Measurements from ENCODE around the gene GDA.

The GDA gene

DNA sequence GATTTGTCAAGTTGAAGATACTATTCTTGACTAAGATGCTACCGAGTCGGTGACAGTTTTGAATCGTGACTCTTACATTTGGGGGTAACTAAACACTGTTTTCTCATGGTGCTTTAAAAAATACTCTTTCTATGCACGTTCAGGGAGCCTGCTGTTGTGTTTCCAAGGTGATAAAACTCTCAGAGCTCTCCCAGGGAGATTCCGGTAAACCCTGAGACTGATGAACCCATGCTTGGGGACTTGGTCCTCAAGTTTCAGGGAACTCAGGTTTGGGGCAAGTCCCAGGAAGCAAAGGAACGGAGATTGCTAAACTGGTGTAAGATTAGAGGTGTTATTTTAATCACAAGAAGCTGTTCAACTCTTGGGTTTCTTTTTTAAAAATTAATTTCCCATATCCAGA, 1.4 kb downstream of the GDA start:
- no peak for DNase-seq (ENCODE audit: low read depth)

GRCh38 chr9:72151104-72151503, 1.9 kb downstream of the GDA start:
- DNase-seq (ENCODE audit: low read depth) = no peak

- no peak for DNase-seq (ENCODE audit: low read depth)
Measured at GRCh38 chr9:72154468-72155285, 5.4 kb downstream of the GDA start.

- no peak for DNase-seq (ENCODE audit: low read depth)
Measured at GRCh38 chr9:72155301-72155700, 6.1 kb downstream of the GDA start.

GRCh38 chr9:72156586-72156985, 7.3 kb downstream of the GDA start:
- no peak for DNase-seq (ENCODE audit: low read depth)

DNA sequence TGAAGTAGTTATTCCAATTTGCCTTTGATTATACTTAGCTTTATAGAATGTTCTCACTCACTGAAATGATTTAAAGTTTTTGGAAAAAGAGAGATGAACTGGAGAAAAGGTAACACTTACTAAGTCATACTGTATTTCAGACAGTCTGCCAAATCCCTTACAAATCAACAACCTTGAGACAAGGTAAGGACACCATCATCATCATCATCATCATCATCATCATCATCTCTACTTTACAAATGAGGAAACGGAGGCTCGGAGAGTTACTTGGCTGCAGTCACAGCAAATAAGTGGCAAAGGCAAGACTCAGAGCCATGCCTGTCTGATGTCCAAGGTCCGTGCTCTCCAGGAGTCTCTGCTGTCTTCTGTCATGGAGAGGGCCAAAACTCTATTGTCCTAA, 9.4 kb downstream of the GDA start:
- no peak for DNase-seq (ENCODE audit: low read depth)

DNA sequence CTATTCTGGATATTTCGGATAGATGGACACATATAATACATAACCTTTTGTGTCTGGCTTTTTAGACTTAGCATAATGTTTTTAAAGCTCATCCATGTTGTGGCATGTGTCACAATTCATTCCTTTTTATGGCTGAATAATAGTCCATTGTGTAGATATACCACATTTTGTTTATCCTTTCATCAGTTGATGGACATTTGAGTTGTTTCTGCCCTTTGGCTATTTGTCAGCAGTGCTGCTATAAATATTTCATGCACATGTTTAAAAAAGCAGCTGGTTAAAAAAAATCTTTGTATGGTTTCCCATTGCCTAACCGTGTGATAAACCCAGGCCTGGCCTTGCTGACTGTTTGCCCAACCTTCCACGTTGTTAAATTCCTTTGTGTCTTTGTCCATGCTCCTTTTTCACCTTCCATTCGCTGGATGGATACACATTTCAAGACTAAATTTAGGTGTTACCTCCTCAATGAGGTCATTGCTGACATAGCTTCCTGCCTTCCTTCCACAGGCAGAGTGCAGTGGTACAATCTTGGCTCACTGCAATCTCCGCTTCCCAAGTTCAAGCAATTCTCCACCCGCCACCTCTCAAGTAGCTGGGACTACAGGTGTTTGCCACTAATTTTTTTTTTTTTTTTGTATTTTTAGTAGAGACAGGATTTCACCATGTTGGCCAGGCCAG, 11.3 kb downstream of the GDA start:
- DNase-seq (ENCODE audit: low read depth) = no peak

GRCh38 chr9:72165326-72165725, 16.1 kb downstream of the GDA start:
- no peak for DNase-seq (ENCODE audit: low read depth)

DNA sequence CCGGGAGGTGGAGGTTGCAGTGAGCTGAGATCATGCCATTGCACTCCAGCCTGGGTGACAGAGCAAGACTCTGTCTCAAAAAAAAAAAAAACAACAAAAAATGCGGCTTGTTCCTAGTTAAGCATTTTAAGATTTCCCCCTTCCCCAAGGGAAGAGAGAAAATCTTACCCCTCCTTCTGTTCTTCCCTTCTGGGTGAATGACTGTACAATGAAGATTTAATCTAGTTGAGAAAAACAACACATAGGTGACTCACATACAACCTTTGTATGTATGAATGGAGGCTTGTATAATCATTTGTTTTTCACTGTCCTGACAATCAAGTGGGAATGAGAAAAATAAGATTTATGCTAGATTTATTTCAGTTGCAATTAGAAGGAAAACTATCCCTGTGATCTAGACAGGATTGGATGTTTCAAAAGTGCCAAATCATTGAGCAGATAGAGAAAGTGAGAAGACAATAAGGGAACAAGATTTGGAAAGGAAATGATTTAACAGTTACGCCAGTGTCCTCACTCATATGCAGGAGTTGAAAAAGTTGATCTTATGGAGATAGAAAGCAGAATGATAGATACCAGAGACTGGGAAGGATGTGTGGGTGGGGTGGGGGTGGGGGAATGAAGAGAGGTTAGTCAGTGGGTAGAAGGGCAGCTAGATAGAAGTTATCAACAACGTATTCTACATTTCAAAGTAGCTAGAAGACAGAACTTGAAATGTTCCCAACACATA, 16.7 kb downstream of the GDA start:
- DNase-seq (ENCODE audit: low read depth) = no peak

GRCh38 chr9:72168075-72168474, 18.8 kb downstream of the GDA start:
- DNase-seq (ENCODE audit: low read depth) = no peak

GRCh38 chr9:72169178-72169577, 19.9 kb downstream of the GDA start:
- DNase-seq (ENCODE audit: low read depth) = no peak

GRCh38 chr9:72173080-72173479, 23.8 kb downstream of the GDA start:
- no peak for DNase-seq (ENCODE audit: low read depth)

DNA sequence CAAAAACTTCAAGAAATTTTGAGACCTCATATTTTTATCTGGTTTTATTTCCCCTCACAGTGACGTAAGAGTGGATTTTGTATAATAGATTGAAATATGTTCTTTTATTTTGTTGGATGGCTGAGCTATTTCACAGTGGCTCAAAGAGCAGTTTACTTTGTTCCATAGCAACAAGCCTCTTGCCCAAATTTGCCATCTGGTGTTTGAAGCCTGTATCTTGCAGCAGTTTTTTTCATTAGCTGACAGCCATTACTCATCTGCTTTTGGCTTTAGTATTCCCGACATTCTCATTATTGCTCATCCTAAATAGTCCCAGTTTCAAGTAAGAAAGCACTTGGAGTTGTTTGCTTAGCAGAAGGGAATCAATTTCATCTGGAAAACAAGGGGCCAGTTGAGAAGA, 36.3 kb downstream of the GDA start:
- no peak for DNase-seq (ENCODE audit: low read depth)

GRCh38 chr9:72187121-72187695, 38.0 kb downstream of the GDA start:
- DNase-seq (ENCODE audit: low read depth) = no peak

DNA sequence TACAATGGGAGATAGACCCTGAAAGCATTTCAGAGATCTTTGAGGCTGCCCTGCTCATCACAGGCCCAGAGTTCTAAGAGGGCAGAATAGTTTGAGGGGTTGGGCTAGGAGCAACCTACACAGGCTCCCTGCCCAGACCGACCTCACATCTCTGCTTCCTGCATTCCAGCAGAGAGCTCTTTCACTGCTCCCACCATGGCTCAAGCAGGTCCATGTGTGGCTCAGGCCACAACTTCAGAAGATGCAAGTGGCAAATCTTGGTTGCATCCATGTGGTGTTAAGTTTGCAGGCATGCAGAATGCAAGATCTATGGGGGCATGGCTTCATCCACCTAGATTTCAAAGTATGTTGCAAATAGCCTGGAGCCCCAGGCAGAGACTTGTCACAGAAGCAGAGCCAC, 39.0 kb downstream of the GDA start:
- DNase-seq (ENCODE audit: low read depth) = no peak

GRCh38 chr9:72193478-72193881, 44.2 kb downstream of the GDA start:
- DNase-seq (ENCODE audit: low read depth) = no peak

GRCh38 chr9:72199238-72199637, 50.0 kb downstream of the GDA start:
- no peak for DNase-seq (ENCODE audit: low read depth)

DNA sequence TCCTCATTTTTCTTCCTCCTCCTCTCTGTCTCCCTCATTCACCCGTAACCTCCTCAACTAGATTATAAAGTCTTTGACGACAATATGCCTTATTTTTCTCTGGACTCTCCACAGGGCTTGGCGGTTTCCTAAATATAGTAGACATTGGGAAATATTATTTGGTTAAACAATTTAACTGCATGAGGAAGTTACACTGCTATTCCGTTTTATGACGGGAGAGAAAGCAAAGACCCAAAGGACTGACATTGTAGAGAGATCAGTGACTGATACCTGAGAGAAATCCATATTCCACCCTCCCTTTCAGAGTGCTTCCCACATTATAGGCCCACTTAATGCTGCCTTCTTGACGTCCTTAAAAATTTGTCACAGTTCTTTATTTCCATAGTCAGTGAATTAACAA, 51.2 kb downstream of the GDA start:
- no peak for DNase-seq (ENCODE audit: low read depth)

GRCh38 chr9:72202009-72202408, 52.8 kb downstream of the GDA start:
- DNase-seq (ENCODE audit: low read depth) = no peak

DNA sequence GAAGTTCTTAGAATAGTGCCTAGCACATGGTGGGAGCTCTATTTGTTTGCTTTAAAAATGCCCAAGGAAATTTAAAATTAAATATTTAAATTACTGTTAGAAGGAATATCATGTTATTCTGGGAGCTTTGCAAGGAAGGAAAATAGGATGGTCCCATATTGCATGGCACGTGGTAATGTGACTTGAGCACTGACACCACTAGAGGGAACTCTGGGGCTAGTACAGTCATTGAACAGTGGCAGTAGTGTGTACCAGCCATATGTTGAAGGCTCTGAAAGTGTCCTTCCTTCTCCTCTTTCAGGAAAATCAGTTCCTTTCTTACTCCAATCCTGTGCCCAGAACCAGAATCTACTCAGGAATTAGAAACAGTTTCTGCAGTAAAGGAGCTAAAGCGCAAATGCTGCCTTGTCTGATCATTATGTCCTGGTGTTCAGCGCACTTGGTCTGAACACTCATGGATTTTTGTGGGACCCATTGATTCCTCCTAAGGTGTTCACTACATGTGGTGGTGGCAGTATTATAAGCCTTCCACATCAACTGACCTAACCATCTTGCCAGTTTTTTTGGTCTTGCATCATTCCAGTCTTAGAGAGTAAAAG, 54.1 kb downstream of the GDA start:
- peak; percentile 58 for DNase-seq (ENCODE audit: low read depth)

DNA sequence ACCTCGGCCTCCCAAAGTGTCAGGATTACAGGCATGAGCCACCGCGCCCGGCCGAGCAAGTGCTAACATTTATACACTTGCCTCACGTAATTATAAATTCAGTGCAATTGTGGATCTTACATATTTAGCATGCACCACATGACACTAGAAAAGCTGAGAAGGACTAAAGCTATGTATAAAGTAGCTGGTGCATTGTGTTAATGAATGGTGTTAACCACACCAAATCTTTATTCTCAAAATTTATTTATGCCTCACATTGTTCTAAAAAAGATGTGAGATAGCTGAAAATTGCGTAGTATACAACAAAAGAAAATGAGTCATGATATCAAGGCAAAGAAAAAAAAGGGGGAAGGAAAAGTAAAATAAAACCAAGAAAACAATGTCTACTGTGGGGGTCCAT, 54.8 kb downstream of the GDA start:
- no peak for DNase-seq (ENCODE audit: low read depth)

DNA sequence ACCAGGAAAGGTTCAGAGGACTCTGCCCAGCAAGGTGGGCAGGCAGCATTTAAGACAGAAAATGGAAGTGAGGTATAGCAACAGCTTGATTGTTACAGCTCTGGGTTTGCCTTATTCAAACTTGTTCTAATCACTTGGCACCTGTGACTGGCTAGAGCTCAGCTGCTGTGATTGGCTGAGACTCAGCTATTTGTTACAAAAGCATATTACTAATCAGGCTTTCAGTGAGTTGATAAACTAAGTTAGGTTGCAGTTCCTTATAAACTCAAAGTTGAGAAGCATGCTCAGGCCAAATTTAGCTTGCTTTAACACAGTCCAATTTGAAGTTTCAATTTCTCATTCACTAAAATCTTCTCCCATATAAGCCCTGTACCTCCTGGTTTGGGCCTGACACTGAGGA, 56.3 kb downstream of the GDA start:
- DNase-seq (ENCODE audit: low read depth) = no peak
